NCI-H2227 (cell line): ENCODE data around the gene RRAS.

Experiments used
- DNase-seq: peaks from one replicate; lab custom pipeline; 2025; ENCODE audit not compliant: unreplicated experiment; lab: John Stamatoyannopoulos, UW

The RRAS gene

DNA sequence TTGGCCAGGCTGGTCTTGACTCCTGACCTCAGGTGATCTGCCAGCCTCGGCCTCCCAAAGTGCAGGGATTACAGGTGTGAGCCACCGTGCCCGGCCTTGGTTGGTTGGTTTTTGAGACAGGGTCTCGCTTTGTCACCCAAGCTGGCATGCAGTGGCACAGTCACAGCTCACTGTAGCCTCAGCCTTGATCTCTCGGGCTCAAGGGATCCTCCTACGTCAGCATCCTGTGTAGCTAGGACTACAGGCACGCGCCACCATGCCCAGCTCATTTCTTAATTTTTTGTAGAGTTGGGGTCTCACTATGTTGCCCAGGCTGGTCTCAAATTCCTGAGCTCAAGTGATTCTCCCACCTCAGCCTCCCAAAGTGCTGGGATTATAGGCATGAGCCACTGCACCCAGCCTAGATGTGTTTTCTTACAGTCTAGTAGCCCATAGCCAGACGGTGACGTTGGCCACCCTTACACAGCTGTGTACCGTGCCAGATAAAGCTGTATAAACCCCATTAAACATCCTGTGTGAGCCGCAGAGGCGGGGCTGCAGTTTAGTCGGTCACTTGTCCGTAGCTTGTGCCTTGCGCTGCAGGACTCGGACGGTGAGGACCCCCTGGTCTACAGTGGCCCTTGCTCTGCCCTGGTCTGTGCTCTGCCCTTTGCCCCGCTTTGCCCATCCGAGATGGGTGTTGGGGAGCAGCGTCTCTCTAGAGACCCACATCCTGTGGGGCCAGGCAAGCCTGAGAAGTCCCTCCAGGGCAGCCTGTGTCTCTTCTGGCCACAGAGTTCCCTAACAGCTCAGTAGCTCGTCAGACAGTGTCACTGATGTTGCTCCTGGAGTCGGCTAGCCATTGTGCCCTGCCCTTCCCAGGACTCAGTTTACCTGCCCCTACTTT, 15.9 kb upstream of the RRAS start:
- DNase-seq: no peak

DNA sequence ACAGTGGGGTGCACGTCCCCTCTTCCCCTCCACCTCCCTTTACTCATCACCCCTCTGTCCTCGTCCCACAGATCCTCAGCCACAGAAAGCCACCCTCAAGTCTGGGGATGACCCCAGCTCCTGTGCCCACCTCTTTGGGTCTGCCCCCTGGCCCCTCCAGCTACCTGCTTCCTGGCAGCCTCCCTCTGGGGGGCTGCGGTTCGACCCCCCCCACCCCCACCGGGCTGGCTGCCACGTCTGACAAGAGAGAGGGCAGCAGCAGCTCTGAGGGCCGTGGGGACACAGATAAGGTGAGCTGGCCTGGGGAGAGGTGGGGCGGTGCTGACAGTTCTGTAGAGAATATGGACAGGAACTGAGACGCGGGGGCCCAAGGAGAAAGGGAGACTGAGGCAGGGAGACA, 14.6 kb upstream of the RRAS start:
- DNase-seq: no peak

GRCh38 chr19:49653466-49653806, 13.5 kb upstream of the RRAS start:
- DNase-seq: no peak

DNA sequence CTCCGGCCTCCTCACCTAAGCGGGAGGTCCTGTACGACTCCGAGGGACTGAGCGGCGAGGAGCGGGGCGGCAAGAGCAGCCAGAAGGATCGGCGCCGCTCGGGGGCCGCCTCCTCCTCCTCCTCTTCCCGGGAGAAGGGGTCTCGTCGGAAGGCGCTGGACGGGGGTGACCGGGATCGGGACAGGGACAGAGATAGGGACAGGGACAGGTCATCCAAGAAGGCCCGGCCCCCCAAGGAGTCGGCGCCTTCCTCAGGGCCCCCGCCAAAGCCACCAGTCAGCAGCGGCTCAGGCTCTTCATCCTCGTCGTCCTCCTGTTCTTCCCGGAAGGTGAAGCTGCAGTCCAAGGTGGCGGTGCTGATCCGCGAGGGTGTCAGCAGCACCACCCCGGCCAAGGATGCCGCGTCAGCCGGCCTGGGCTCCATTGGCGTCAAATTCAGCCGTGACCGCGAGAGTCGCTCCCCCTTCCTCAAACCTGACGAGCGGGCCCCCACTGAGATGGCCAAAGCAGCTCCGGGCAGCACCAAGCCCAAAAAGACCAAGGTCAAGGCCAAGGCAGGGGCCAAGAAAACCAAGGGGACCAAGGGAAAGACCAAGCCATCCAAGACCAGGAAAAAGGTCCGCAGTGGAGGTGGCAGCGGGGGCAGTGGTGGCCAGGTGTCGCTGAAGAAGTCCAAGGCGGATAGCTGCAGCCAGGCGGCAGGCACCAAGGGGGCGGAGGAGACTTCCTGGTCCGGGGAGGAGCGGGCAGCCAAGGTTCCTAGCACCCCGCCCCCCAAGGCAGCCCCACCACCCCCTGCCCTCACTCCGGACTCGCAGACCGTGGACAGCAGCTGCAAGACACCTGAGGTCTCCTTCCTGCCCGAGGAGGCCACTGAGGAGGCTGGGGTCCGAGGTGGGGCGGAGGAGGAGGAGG, 12.9 kb upstream of the RRAS start:
- no peak for DNase-seq

- DNase-seq: no peak
Observed at GRCh38 chr19:49651820-49652550, 12.0 kb upstream of the RRAS start.

GRCh38 chr19:49651029-49651819, 11.3 kb upstream of the RRAS start:
- no peak for DNase-seq

- no peak for DNase-seq
Observed at GRCh38 chr19:49646586-49646985, 6.6 kb upstream of the RRAS start.

GRCh38 chr19:49645995-49646394, 6.1 kb upstream of the RRAS start:
- no peak for DNase-seq

DNA sequence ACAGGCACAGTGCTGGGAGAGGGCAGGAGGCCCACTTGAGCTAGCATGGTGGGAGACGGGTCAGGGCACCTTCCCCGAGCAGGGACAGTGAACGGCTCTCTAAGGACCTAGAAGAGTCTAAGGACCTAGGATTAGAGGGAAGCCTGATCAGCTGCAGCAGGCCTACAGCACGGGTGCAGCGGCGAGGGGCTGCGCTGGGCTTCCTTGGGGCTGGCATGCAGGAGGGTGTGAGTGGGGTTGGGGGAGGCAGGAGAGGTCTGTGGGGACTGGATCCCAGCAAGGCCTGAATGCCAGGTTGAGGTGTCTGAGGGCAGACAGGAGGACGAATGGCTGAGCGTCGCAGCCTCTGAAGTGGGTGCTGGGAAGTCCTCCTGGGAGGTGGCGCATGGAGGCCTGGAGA, 5.6 kb upstream of the RRAS start:
- DNase-seq: no peak

DNA sequence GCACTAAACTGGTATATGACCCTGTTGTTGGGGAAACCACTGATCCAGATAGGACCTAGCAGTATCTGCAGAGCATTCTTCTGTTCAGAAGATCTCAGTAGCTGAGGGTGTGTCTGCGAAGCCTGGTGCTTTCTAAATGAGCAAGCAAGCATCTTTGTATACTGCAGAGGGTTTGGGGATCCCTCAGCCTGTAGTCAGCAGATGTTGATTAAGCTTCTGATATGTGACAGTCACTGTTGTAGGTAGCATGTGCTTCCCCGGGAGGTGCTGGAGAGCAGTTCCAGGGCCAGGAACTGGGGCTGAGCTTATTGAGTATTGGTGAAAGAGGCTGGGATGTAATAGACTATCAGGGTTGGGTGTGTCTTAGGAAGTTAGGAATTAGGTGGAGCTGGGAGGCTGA, 3.5 kb upstream of the RRAS start:
- DNase-seq: no peak

GRCh38 chr19:49642492-49643035, 2.6 kb upstream of the RRAS start:
- peak; percentile 57 for DNase-seq

- peak; percentile 98 for DNase-seq
Observed at GRCh38 chr19:49641688-49642491, 1.9 kb upstream of the RRAS start, which contains the start of gene SCAF1. Gene SCAF1, plus strand, starts transcription at chr19:49642209. Its CDS starts 2,818 bp downstream, at chr19:49645027.

- DNase-seq: no peak
Observed at GRCh38 chr19:49639401-49640112, 386 bp downstream of the RRAS start.

- DNase-seq: no peak
Observed at GRCh38 chr19:49637821-49638738, 1.9 kb downstream of the RRAS start.

- no peak for DNase-seq
Observed at GRCh38 chr19:49636233-49636932, 3.6 kb downstream of the RRAS start.

DNA sequence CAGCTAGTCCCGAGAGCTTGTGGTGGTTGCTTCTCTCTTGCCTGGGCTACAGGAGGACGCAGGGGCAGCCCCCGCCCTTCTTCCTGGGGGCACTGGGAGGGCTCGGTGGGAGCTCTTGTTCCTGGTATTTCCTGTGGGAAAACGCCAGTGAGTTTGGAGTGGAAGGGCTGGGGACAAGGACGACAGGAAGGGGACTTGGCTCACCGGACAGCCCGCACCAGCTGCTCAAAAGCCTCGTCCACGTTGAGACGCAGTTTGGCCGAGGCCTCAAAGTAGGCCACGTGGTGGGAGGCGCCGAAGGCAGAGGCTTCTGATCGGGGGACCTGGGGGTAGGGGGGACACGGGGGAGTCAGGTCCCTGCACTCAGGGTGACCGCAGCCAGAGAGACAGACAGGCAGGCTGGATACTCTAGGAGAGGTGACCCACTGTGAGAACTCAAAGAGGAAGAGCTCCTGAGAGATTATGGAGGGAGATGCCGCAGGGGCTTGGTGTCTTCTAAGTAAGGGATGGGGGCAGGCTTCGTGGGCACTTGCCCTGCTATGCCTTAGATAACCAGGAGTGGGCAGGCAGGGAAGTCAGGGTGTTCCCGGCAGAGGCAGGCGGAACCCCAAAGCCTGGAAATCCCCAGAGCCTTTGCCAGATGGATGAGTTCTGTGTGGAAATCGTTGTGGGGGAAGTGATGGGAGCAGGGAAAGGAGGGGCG, 4.3 kb downstream of the RRAS start:
- no peak for DNase-seq
